Tracheal epithelial cell (primary cell): ENCODE data around the gene SLIT2. TPM values are rescaled to one million over a fixed set of nuclear protein-coding genes. Genes with fewer than 3 reads are reported as not detected.

Experiments
- total RNA-seq: library from RNA; depleted of rRNA; stranded (reverse); fragments of >200 nt; gene quantifications from 2 replicates; pipeline ENCODE4 v1.2.1, GENCODE V29; 2014

The SLIT2 gene
- total RNA-seq = 0.21 and 0.24 TPM in 2 replicates

DNA sequence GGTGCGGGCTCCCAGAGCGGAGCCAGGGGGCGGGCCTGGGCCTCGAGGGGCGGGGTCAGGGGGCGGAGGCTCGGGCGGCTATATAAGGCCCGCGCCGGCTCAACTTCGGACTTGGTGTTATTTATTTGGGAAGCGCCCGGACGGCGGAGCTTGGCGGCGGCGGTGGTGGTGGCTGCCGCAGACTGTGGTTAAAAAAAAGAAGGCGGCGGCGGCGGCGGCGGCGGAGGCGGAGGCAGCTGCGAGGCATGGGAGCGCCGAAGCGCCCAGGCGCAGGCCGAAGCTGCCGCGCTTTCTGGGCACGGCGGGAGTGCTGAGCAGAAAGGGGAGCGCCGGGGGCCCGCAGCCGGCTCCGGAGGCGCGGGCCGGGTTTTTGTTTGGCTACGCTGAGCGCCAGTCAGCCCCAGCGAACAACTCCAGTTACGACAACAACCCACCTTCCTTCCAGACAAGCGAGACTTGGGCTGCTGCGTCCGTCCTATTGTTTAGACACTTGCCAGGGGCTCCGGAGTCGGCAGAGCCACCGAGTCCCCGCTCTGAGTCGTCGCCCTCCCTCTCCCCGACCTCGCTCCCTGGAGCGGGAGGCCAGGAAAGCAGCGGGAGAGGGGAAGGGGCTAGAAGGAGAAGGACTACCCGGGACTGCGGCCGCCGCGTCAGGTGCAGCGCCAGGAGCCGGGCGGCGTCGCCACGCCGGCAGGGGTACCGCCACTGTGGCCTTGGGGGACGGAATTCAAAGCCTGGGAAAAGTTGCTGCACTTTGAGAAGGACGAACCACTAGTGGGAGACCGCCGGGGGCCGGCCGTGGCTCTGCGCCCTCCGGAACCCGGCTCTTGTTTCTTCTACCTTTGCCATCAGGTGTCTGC lies at the start of gene SLIT2:
TSS of gene SLIT2 (plus strand) at position 110 of the 860 bp plus-strand sequence. CDS start 1,911 bp downstream, outside the sequence.

